HepG2 (cell line): ENCODE results near the gene MFSD2A.

Experiments used
- BCL6 ChIP-seq: IDR thresholded peaks from 2 replicates; pipeline ENCODE4 v1.6.1; 2016; ENCODE audit warnings: missing genetic modification reagents, missing compliant biosample characterization
- BRD4 ChIP-seq: sonication (generic); formaldehyde crosslinking; IDR thresholded peaks from 2 replicates; pipeline ENCODE4 v1.4.0; 2020; ENCODE audit warnings: missing genetic modification reagents
- MTA3 ChIP-seq: sonication (generic); formaldehyde crosslinking; IDR thresholded peaks from 2 replicates; pipeline ENCODE4 v1.4.0; 2020; ENCODE audit warnings: missing genetic modification reagents
- NONO ChIP-seq, 2 experiments: fragments of 450-650 bp in 1 of 2; sonication (generic) in 1 of 2; formaldehyde crosslinking in 1 of 2; IDR thresholded peaks in 1 of 2; conservative IDR thresholded peaks in 1 of 2; 2 replicates each; pipeline versions ENCODE4 v1.6.1 to v1.8.0; 2017 to 2022; ENCODE audit warnings: mild to moderate bottlenecking in 1 of 2, missing genetic modification reagents in 1 of 2, moderate library complexity in 1 of 2
- POLR2G ChIP-seq: fragments of 200-400 bp; formaldehyde crosslinking; IDR thresholded peaks from 2 replicates; pipeline ENCODE4 v1.6.1; 2018; ENCODE audit warnings: mild to moderate bottlenecking, low read depth, low read length, moderate library complexity
- REST ChIP-seq, 2 experiments: IDR thresholded peaks; 2 replicates each; pipeline ENCODE4 v1.6.1; 2011 to 2012; ENCODE audit warnings: low read length in 2 of 2, borderline replicate concordance in 1 of 2, low read depth in 1 of 2, mild to moderate bottlenecking in 1 of 2, moderate library complexity in 1 of 2
- RXRA ChIP-seq: sonication (generic); formaldehyde crosslinking; IDR thresholded peaks from 2 replicates; pipeline ENCODE4 v1.5.1; 2020; ENCODE audit warnings: missing genetic modification reagents
- TAF1 ChIP-seq: sonication (generic); formaldehyde crosslinking; IDR thresholded peaks from 2 replicates; pipeline ENCODE4 v1.4.0; 2020; ENCODE audit warnings: missing genetic modification reagents
- ZFP41 ChIP-seq: sonication (generic); formaldehyde crosslinking; IDR thresholded peaks from 2 replicates; pipeline ENCODE4 v1.4.0; 2020; ENCODE audit warnings: mild to moderate bottlenecking, missing genetic modification reagents, borderline replicate concordance
- ZFP90 ChIP-seq: sonication (generic); formaldehyde crosslinking; IDR thresholded peaks from 2 replicates; pipeline ENCODE4 v1.8.0; 2022; ENCODE audit warnings: missing genetic modification reagents, mild to moderate bottlenecking, inconsistent platforms, borderline replicate concordance
- ZNF232 ChIP-seq: sonication (generic); formaldehyde crosslinking; IDR thresholded peaks from 2 replicates; pipeline ENCODE4 v1.4.0; 2020; ENCODE audit warnings: missing genetic modification reagents, borderline replicate concordance
- ZNF263 ChIP-seq: sonication (generic); formaldehyde crosslinking; IDR thresholded peaks from 2 replicates; pipeline ENCODE4 v1.4.0; 2020; ENCODE audit warnings: missing genetic modification reagents
- ZNF891 ChIP-seq: sonication (generic); formaldehyde crosslinking; IDR thresholded peaks from 2 replicates; pipeline ENCODE4 v1.5.0; 2020; ENCODE audit warnings: mild to moderate bottlenecking, missing genetic modification reagents
- ZSCAN12 ChIP-seq: sonication (generic); formaldehyde crosslinking; IDR thresholded peaks from 2 replicates; pipeline ENCODE4 v1.9.0; 2021; ENCODE audit warnings: mild to moderate bottlenecking, missing genetic modification reagents

DNA sequence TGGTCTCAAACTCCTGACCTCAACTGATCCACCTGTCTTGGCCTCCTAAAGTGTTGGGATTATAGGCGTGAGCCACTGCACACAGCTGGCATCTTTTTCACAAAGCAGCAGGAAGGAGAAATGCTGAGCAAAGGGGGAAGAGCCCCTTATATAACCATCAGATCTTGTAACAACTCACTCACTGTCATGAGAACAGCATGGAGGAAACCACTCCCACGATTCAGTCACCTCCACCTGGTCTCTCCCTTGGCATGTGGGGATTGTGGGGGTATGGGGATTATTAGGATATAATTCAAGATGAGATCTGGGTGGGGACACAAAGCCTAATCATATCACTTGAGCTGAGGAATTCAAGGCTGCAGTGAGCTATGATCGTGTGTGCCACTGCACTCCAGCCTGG lies 3.0 kb upstream of the MFSD2A start:
- TF ChIP-seq ZNF263 (CRISPR knock-in tag): no peak
- no peak for TF ChIP-seq BCL6
- TF ChIP-seq ZSCAN12 (CRISPR knock-in tag): no peak
- no peak for TF ChIP-seq POLR2G
- TF ChIP-seq TAF1 (CRISPR knock-in tag): no peak
- no peak for TF ChIP-seq ZFP90 (CRISPR knock-in tag)
- TF ChIP-seq ZNF232 (CRISPR knock-in tag): no peak
- no peak for TF ChIP-seq BRD4 (CRISPR knock-in tag)
- TF ChIP-seq NONO (IDR thresholded peaks at IDR 0.05): no peak
- TF ChIP-seq NONO (CRISPR knock-in tag; conservative IDR thresholded peaks at IDR 0.05): no peak
- no peak for TF ChIP-seq ZFP41 (CRISPR knock-in tag)
- no peak for TF ChIP-seq REST (IDR thresholded peaks at IDR 0.05; ENCODE audit: borderline replicate concordance in 1 of 2, low read depth in 1 of 2, low read length in 2 of 2)
- no peak for TF ChIP-seq ZNF891 (CRISPR knock-in tag)
- no peak for TF ChIP-seq MTA3 (CRISPR knock-in tag)
- no peak for TF ChIP-seq RXRA (CRISPR knock-in tag)
